CD1c-positive myeloid dendritic cell (primary cell): ENCODE data around the gene SV2B.
A peak's percentile ranks its signal among the peaks of the same experiment; 100 is the strongest.

Experiments used
- DNase-seq: peaks from one replicate; pipeline ENCODE4 v3.0.0-alpha.2; 2016; ENCODE audit errors: extremely low spot score

SV2B gene

DNA sequence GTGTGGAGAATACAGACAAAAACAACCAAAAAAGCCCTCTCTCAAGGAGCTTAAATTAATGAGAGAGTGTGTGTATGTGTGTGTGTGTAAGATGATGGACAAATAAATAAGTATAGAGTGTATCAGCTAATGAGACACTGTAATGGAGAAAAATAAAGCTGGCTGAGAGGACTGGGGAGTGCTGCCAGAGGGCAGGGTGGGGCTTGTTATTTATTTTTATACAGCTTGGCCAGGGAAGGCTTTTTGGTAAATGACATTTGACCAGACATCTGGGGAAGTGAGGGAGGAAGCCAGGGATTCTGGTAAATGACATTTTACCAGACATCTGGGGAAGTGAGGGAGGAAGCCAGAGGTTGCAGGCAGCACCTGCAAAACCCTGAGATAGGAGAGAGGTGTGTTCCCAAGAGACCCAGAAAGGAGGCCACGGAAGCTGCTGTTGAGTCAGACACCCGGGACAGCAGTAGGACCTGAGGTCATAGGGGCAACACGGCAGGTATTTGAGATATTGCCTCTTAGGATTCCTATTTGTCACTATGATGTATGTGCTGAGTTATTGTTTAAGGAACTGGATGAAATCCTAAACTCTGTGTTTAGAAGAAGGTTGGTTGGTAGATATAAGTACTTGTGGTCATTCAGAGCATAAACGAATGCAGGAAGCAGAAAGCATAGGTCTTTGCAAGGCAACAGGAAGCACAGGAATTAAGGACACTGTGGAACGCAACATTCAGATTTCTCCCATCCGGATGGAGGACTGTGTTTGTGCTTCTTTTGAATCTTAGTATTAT, 2.7 kb downstream of the SV2B start:
- no peak for DNase-seq

DNA sequence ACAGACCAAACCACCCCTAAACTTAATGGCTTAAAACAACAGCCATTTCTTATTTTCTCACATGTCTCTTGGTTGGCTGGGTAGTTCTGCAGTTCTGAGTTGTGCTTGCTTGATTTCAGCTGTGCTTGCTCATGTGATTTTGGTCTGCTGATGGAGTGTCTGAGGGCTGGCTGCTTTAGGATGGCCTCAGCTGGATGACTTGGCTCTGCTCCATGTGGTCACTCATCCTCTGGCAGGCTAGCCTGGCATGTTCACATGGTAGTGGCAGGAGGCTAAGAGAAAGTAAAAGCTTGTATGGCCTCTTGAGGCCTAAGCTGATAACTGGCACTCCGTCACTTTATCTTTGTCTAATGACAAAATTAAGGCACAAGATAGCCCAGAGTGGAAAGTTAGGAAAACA, 4.1 kb downstream of the SV2B start:
- DNase-seq = no peak

GRCh38 chr15:91108421-91108820, 8.4 kb downstream of the SV2B start:
- no peak for DNase-seq

DNA sequence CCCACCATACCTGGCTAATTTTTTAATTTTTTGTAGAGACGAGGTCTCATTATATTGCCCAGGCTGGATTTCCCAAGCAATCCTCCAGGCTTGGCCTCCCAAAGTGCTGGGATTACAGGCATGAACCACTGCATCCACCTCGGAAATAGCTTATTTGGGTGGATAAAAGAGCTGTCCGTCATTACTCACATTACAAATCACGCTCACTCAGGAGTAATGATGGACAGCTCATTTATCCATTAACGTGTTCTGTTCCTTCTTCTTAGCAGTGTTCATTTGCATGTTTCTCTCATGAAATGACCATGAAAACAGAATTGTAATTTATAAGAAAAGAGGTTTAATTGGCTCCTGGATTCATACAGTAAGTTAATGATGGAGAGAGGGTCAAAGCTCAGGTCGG, 9.8 kb downstream of the SV2B start:
- DNase-seq = no peak

GRCh38 chr15:91110407-91110806, 10.3 kb downstream of the SV2B start:
- DNase-seq = no peak

- no peak for DNase-seq
Measured at GRCh38 chr15:91113030-91113429, 13.0 kb downstream of the SV2B start.

DNA sequence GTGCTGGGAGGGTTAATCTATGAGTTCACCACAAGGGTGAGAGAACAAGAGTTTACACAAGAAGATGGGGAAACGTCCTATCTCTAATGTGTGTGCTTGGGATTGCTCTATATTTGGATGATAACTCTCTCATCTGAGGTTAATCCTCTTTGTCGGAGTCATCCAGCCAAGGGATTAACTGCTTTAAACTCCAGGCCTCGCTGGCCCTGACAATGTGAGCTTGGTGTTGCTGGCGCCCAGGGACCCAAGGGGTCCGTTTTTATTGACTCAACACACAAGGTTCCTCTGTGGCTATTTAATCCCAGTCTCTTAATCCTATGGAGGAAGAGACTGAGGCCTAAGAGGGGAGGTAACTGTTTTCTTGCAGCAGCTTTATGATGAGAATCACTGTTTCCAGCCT, 14.2 kb downstream of the SV2B start:
- DNase-seq = no peak

GRCh38 chr15:91116113-91117067, 16.3 kb downstream of the SV2B start:
- DNase-seq = peak; percentile 1

- no peak for DNase-seq
Measured at GRCh38 chr15:91117375-91117774, 17.3 kb downstream of the SV2B start.

GRCh38 chr15:91118817-91119590, 18.9 kb downstream of the SV2B start:
- DNase-seq = no peak

DNA sequence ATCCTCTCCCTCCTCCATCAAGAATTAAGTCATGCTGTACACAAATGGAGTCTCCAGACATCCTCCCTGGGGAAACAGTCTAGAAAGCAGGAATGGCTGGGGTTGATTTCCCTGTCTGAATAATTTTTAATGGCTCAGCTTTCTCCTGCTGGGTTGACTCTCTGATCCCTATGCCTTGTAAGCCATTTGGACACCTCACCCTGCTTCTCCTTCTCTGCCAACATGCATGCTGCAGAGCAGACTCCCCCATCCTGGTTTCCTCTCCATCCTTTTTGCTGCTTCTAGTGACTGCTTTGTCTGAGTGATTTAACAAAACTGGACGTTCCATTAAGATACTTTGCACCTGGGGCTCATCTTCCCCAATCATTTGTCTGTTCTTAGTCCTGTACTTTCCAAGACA, 22.2 kb downstream of the SV2B start:
- no peak for DNase-seq

GRCh38 chr15:91124132-91124531, 24.1 kb downstream of the SV2B start:
- no peak for DNase-seq

GRCh38 chr15:91125162-91125561, 25.1 kb downstream of the SV2B start:
- no peak for DNase-seq

DNA sequence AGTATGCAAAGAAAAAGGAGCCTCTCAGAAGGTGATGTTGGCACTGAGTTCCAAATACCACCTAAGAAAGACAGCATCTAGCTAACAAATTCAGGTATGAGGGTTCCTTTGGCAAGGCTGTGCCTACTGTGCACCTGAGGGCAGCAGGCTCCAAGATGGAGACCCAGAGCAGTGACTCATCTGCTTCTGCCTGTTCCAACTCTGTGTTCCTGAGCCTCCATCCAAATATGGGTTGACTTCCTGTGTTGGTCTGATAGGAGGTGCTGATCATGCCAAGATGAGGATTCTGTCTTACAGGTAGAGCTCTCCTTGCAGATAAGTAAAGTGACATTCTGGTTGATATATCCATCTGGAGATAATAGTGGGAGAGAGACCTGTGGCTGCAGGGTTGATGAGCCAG, 26.0 kb downstream of the SV2B start:
- no peak for DNase-seq

- no peak for DNase-seq
Measured at GRCh38 chr15:91127236-91127955, 27.3 kb downstream of the SV2B start.

DNA sequence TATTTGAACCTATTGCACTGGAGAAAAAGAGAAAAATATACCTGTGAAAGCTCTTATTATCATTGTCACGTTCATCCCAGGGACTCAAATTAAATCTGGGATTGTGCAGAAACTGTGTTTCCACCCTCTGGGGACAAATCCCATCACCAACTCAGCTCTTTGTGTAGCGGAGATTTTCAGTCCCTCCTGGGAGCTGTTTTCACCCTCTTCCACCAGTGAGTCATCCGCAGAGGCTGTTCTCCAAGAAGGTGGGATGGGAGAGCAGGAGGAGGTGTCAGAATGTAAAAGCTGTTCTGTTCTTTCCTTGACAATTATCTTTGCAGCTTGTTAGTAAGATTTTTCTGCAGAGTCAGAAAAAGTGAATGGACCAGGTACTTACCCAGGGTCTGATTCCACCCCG, 28.0 kb downstream of the SV2B start:
- DNase-seq = no peak

- DNase-seq = no peak
Measured at GRCh38 chr15:91129436-91129835, 29.4 kb downstream of the SV2B start.

- no peak for DNase-seq
Measured at GRCh38 chr15:91132079-91132478, 32.0 kb downstream of the SV2B start.

- no peak for DNase-seq
Measured at GRCh38 chr15:91133511-91133910, 33.5 kb downstream of the SV2B start.

DNA sequence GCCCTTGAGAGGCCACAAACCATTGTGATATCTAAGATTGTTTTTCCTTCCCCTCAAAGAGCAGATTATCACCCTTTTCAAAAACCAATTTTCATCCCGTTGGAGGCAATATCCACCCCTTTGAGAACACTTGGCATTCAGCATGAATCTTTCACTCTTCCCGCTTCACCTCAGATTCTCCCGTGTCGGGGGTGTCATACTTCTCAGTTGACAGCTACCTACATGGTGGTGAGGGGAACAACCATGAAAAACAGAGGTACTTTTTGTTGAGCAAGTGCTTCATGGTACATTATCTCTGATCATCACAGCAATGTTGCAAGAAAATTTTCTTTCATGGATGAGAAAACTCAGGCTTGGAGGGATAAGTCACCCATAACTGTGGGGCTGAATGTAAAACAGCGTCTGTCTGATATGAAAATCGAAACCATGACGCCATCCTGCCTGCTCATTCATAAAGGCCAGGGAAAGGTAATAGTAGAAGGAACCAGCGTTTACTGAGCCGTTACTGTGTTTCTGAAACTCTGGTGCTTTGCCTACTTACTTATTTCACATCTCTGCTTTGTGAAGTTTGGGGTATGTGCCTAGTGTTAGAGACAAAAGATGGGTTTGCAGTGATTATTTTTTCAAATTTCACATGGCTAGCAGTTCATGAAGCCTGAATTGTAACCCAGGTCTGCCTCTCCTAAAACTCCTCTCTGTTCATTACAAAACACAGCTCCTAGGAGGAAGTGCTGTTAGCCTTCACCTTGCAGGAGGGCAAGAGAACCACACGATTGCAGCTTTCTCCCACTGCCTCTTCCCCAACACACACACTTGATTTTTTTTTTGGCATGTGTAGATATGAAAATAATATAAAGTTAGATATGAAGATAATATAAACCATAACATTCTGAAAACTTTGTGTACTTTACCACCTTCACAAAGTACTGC, 35.4 kb downstream of the SV2B start:
- DNase-seq = no peak
